ENCODE measurements around the gene SNX1. TPM values are rescaled to one million over a fixed set of nuclear protein-coding genes. Genes with fewer than 3 reads are reported as not detected.

Gene SNX1
- total and polyA plus RNA-seq, 2 of the 13 experiments (the other 11 are each of a cell fraction or from before 2014, with no cell fraction given) = 29.3 to 60.1 TPM

- TF ChIP-seq ARID5B (CRISPR knock-in tag; IDR thresholded peaks at IDR 0.05) (peak; percentile 38; the same call in 1 of the 2 replicates), CEBPG (CRISPR knock-in tag; IDR thresholded peaks at IDR 0.05) (peak; percentile 85), TEF (CRISPR knock-in tag; IDR thresholded peaks at IDR 0.05) (peak; percentile 90; the same call in 1 of the 2 replicates), AKNA (CRISPR knock-in tag; IDR thresholded peaks at IDR 0.05; ENCODE audit: borderline replicate concordance) (no peak), SMAD3 (CRISPR knock-in tag; IDR thresholded peaks at IDR 0.05) (peak; percentile 38; the same call in 1 of the 2 replicates), KAT7 (CRISPR knock-in tag; IDR thresholded peaks at IDR 0.05; ENCODE audit: borderline replicate concordance) (no peak), NFE2 (CRISPR knock-in tag; IDR thresholded peaks at IDR 0.05) (no peak), PRDM4 (CRISPR knock-in tag; IDR thresholded peaks at IDR 0.05; ENCODE audit: borderline replicate concordance) (no peak), ATF4 (CRISPR knock-in tag; IDR thresholded peaks at IDR 0.05) (no peak)
These were observed 68.0 kb downstream of the SNX1 start (continued) for GRCh38 chr15:64163659-64164362.

Data from HepG2 (cell line).